HG02623 (cell line): Measurements from ENCODE around the gene NCK1.

ENCODE experiments used
- ATAC-seq: cut with Tn5 transposase; IDR thresholded peaks from one replicate; pipeline ENCODE4 v1.9.1; 2021; ENCODE audit warnings: moderate library complexity; ENCODE audit not compliant: unreplicated experiment

Gene NCK1

GRCh38 chr3:136905549-136905948 lies 43.5 kb downstream of the NCK1 start:
- ATAC-seq: no peak

- ATAC-seq: no peak
These were observed 44.7 kb downstream of the NCK1 start for GRCh38 chr3:136906725-136907124.

GRCh38 chr3:136908297-136908696 lies 46.3 kb downstream of the NCK1 start:
- no peak for ATAC-seq

GRCh38 chr3:136909187-136909586 lies 47.2 kb downstream of the NCK1 start:
- peak; percentile 58 for ATAC-seq

- ATAC-seq: no peak
These were observed 48.7 kb downstream of the NCK1 start for GRCh38 chr3:136910697-136911096.

- ATAC-seq: no peak
These were observed 51.2 kb downstream of the NCK1 start for GRCh38 chr3:136913168-136913567.

- ATAC-seq: no peak
These were observed 52.7 kb downstream of the NCK1 start for GRCh38 chr3:136914739-136915138.

- ATAC-seq: no peak
These were observed 54.2 kb downstream of the NCK1 start for GRCh38 chr3:136916223-136916622.

GRCh38 chr3:136919799-136920580 lies 58.0 kb downstream of the NCK1 start:
- ATAC-seq: no peak

GRCh38 chr3:136920904-136921611 lies 59.0 kb downstream of the NCK1 start:
- no peak for ATAC-seq

- ATAC-seq: no peak
These were observed 63.6 kb downstream of the NCK1 start for GRCh38 chr3:136925425-136926190.

GRCh38 chr3:136928240-136928639 lies 66.2 kb downstream of the NCK1 start:
- no peak for ATAC-seq

GRCh38 chr3:136929977-136930670 lies 68.1 kb downstream of the NCK1 start:
- ATAC-seq: no peak

GRCh38 chr3:136931606-136932005 lies 69.6 kb downstream of the NCK1 start:
- no peak for ATAC-seq

GRCh38 chr3:136932523-136932922 lies 70.5 kb downstream of the NCK1 start:
- no peak for ATAC-seq

- no peak for ATAC-seq
These were observed 71.2 kb downstream of the NCK1 start for GRCh38 chr3:136932978-136933772.

- ATAC-seq: no peak
These were observed 75.2 kb downstream of the NCK1 start for GRCh38 chr3:136937175-136937574.

GRCh38 chr3:136937851-136938250 lies 75.8 kb downstream of the NCK1 start:
- ATAC-seq: no peak

GRCh38 chr3:136938334-136938733 lies 76.3 kb downstream of the NCK1 start:
- no peak for ATAC-seq

GRCh38 chr3:136939489-136939888 lies 77.5 kb downstream of the NCK1 start:
- ATAC-seq: no peak
